Fibroblast of skin of scalp (primary cell): Measurements from ENCODE around the gene ERBB3. TPM values are rescaled to one million over a fixed set of nuclear protein-coding genes. Genes with fewer than 3 reads are reported as not detected.
"Not testable (repeated sequence)": the region's sequence is repeated elsewhere in the genome, so short reads cannot be mapped to it uniquely, and the experiment has no call there.

Experiments
- DNase-seq: peaks from one replicate; pipeline ENCODE4 v3.0.0-alpha.2; 2013
- polyA plus RNA-seq, 2 experiments: library from polyadenylated mRNA; unstranded; fragments of 120-200 nt; gene quantifications; one replicate each; pipeline ENCODE4 v1.2.1, GENCODE V29; 2013; ENCODE audit not compliant: insufficient read length in 2 of 2

Gene ERBB3
- polyA plus RNA-seq (2013, experiment 1 of 2; ENCODE audit: insufficient read length), result 1.3 TPM
- polyA plus RNA-seq (2013, experiment 2 of 2; ENCODE audit: insufficient read length), result 6.0 TPM

GRCh38 chr12:56079723-56080555 lies at the start of gene ERBB3:
Gene ERBB3 (plus strand): TSS chr12:56080165. CDS start chr12:56080301, 136 bp downstream.
- peak; percentile 81 for DNase-seq

- no peak for DNase-seq
Measured at GRCh38 chr12:56031987-56032386, 48.0 kb upstream of the ERBB3 start.

- no peak for DNase-seq
Measured at GRCh38 chr12:56034586-56035332, 45.2 kb upstream of the ERBB3 start.

- DNase-seq, result no peak
Measured at GRCh38 chr12:56037161-56037560, 42.8 kb upstream of the ERBB3 start.

- no peak for DNase-seq
Measured at GRCh38 chr12:56038022-56038655, 41.8 kb upstream of the ERBB3 start.

- no peak for DNase-seq
Measured at GRCh38 chr12:56040151-56040550, 39.8 kb upstream of the ERBB3 start.

GRCh38 chr12:56040963-56041551 lies 38.9 kb upstream of the ERBB3 start:
- no peak for DNase-seq

GRCh38 chr12:56041552-56042429 lies 38.2 kb upstream of the ERBB3 start, which contains the start of gene RPS26:
Gene RPS26 (plus strand): TSS chr12:56041918. CDS start chr12:56042167, 249 bp downstream.
- peak; percentile 100 for DNase-seq

- DNase-seq, result not testable (repeated sequence)
Measured at GRCh38 chr12:56042430-56042813, 37.5 kb upstream of the ERBB3 start.

GRCh38 chr12:56042843-56043242 lies 37.1 kb upstream of the ERBB3 start:
- DNase-seq, result no peak

GRCh38 chr12:56046027-56046780 lies 33.8 kb upstream of the ERBB3 start:
- no peak for DNase-seq

GRCh38 chr12:56053407-56053893 lies 26.5 kb upstream of the ERBB3 start:
- DNase-seq, result no peak

- peak; percentile 72 for DNase-seq
Measured at GRCh38 chr12:56059964-56060363, 20.0 kb upstream of the ERBB3 start.

- DNase-seq, result no peak
Measured at GRCh38 chr12:56061982-56062381, 18.0 kb upstream of the ERBB3 start.

- DNase-seq, result peak; percentile 27
Measured at GRCh38 chr12:56062996-56063395, 17.0 kb upstream of the ERBB3 start.

GRCh38 chr12:56071648-56072047 lies 8.3 kb upstream of the ERBB3 start:
- DNase-seq, result peak; percentile 62

GRCh38 chr12:56074396-56074795 lies 5.6 kb upstream of the ERBB3 start:
- no peak for DNase-seq

GRCh38 chr12:56077966-56078365 lies 2.0 kb upstream of the ERBB3 start:
- not testable (repeated sequence) for DNase-seq

- no peak for DNase-seq
Measured at GRCh38 chr12:56078427-56078826, 1.5 kb upstream of the ERBB3 start.

GRCh38 chr12:56078931-56079722 lies 838 bp upstream of the ERBB3 start:
- DNase-seq, result peak; percentile 73
